Endodermal cell (in vitro differentiated cells): ENCODE results near the gene LYZL2. TPM values are rescaled to one million over a fixed set of nuclear protein-coding genes. Genes with fewer than 3 reads are reported as not detected.
A peak's percentile ranks its signal among the peaks of the same experiment; 100 is the strongest.
"Not testable (repeated sequence)": the region's sequence is repeated elsewhere in the genome, so short reads cannot be mapped to it uniquely, and the experiment has no call there.

Source experiments
- DNase-seq: peaks from one replicate; pipeline ENCODE4 v3.0.0-alpha.2; 2017
- H3K27ac ChIP-seq: 2 replicates; pipeline ENCODE4 v1.5.1; 2013; ENCODE audit warnings: mild to moderate bottlenecking, low read depth, low read length, moderate library complexity
- H3K27me3 ChIP-seq: 2 replicates; pipeline ENCODE4 v1.6.1; 2013; ENCODE audit warnings: mild to moderate bottlenecking, low read length, moderate library complexity; ENCODE audit not compliant: insufficient read depth, control insufficient read depth, poor library complexity, severe bottlenecking
- H3K36me3 ChIP-seq: 2 replicates; pipeline ENCODE4 v1.7.0; 2013; ENCODE audit warnings: mild to moderate bottlenecking, low read length, moderate library complexity; ENCODE audit not compliant: control insufficient read depth, insufficient read depth
- H3K4me1 ChIP-seq: one replicate; pipeline ENCODE4 v1.7.0; 2013; ENCODE audit warnings: low read length; ENCODE audit not compliant: control insufficient read depth, insufficient read depth
- H3K4me3 ChIP-seq: 2 replicates; pipeline ENCODE4 v1.5.1; 2013; ENCODE audit warnings: mild to moderate bottlenecking, low read length, moderate library complexity
- H3K9ac ChIP-seq: 2 replicates; pipeline ENCODE4 v1.6.1; 2013; ENCODE audit warnings: mild to moderate bottlenecking, low read length, moderate library complexity; ENCODE audit not compliant: poor library complexity, severe bottlenecking; ENCODE audit errors: extremely low read depth
- H3K9me3 ChIP-seq: 2 replicates; pipeline ENCODE4 v1.6.1; 2013; ENCODE audit warnings: mild to moderate bottlenecking, low read length, moderate library complexity; ENCODE audit not compliant: control insufficient read depth
- H3K27ac Mint-ChIP-seq: 2 replicates; pipeline ENCODE4 v1.8.0; 2020; ENCODE audit warnings: mixed read lengths
- H3K27me3 Mint-ChIP-seq: 2 replicates; pipeline ENCODE4 v1.8.0; 2021; ENCODE audit warnings: mild to moderate bottlenecking, mixed read lengths; ENCODE audit not compliant: insufficient read depth
- H3K36me3 Mint-ChIP-seq: 2 replicates; pipeline ENCODE4 v1.8.0; 2020; ENCODE audit warnings: low read depth, mixed read lengths
- H3K4me1 Mint-ChIP-seq: 2 replicates; pipeline ENCODE4 v1.8.0; 2020; ENCODE audit warnings: mixed read lengths
- H3K4me3 Mint-ChIP-seq: 2 replicates; pipeline ENCODE4 v1.8.0; 2020; ENCODE audit warnings: mild to moderate bottlenecking, moderate library complexity, mixed read lengths
- H3K9me3 Mint-ChIP-seq: 2 replicates; pipeline ENCODE4 v1.8.0; 2020; ENCODE audit warnings: mild to moderate bottlenecking, mixed read lengths
- CTCF ChIP-seq: fragments of 200-600 bp; sonication (generic); conservative IDR thresholded peaks from 2 replicates; pipeline ENCODE4 v1.5.0; 2021; ENCODE audit warnings: antibody characterized with exemption, mild to moderate bottlenecking
- WGBS, 2 experiments: methylation state at CpG; one replicate each; pipeline versions ENCODE4 v1.1.5 to v1.1.7; 2013; ENCODE audit warnings: missing lambda C conversion rate in 2 of 2, mixed read lengths in 1 of 2; ENCODE audit not compliant: insufficient coverage in 1 of 2, insufficient read length in 1 of 2; 5-methylcytosine and 5-hydroxymethylcytosine counted together
- total RNA-seq, 2 donors: library from RNA; stranded (reverse); fragmentation: NEBNext Ultra II Directional in 1 of 2; extraction: Animal tissue kit (Norgen Biotek cat#: 25700) in 1 of 2; gene quantifications; 2 replicates in 1 of 2; 3 replicates in 1 of 2; pipeline ENCODE4 v1.2.1, GENCODE V29; 2021

The LYZL2 gene
- total RNA-seq, 2 donors from 2014 or later, result not detected

GRCh38 chr10:30674796-30675195 is 45.2 kb upstream of the LYZL2 start:
- Histone ChIP-seq H3K36me3 (no peaks in the 10 kb centered on the region), H3K9me3 (no peaks in the 10 kb centered on the region), H3K27me3 (no peaks in the 10 kb centered on the region), H3K4me3 (no peak overlapping the region), H3K9ac (no peak overlapping the region), H3K4me1 (no peaks in the 10 kb centered on the region), H3K27ac (no peak overlapping the region)
- Mint-ChIP-seq H3K36me3 (no peaks in the 10 kb centered on the region), H3K9me3 (peaks cover 2% of the 10 kb centered on the region), H3K4me1 (peaks cover 12% of the 10 kb centered on the region), H3K27ac (no peak overlapping the region), H3K27me3 (no peaks in the 10 kb centered on the region), H3K4me3 (no peak overlapping the region)
- no peak for TF ChIP-seq CTCF
- DNase-seq, result no peak
- 91% methylated on average over 5 to 6 of the region's 6 CpGs for WGBS, 2 experiments

GRCh38 chr10:30673262-30673661 is 43.7 kb upstream of the LYZL2 start:
- H3K4me1 Mint-ChIP-seq, result peaks cover 19% of the 10 kb centered on the region
- not testable (repeated sequence) for H3K36me3 ChIP-seq, H3K27ac Mint-ChIP-seq, H3K4me3 ChIP-seq, H3K9ac ChIP-seq, H3K9me3 Mint-ChIP-seq, H3K36me3 Mint-ChIP-seq, H3K27me3 Mint-ChIP-seq, H3K27ac ChIP-seq, H3K4me1 ChIP-seq, H3K4me3 Mint-ChIP-seq, DNase-seq, H3K9me3 ChIP-seq, H3K27me3 ChIP-seq
- WGBS, 2 experiments, result 93% methylated on average over 3 of the region's 13 CpGs; no CpG with 5 or more reads in 1 of the 2 experiments

- not testable (repeated sequence) for H3K4me1 ChIP-seq, H3K4me3 ChIP-seq, H3K36me3 Mint-ChIP-seq, H3K4me3 Mint-ChIP-seq, H3K27me3 ChIP-seq, H3K27ac Mint-ChIP-seq, H3K9ac ChIP-seq, H3K9me3 Mint-ChIP-seq, H3K36me3 ChIP-seq, H3K9me3 ChIP-seq, DNase-seq, H3K27ac ChIP-seq, H3K27me3 Mint-ChIP-seq
- peaks cover 19% of the 10 kb centered on the region for H3K4me1 Mint-ChIP-seq
- WGBS, 2 experiments, result 93% methylated on average over 4 of the region's 4 CpGs; no CpG with 5 or more reads in 1 of the 2 experiments
These were observed 42.8 kb upstream of the LYZL2 start for GRCh38 chr10:30672338-30672737.

- WGBS, 2 experiments, result 12 to 38% methylated on average over 5 to 11 of the region's 11 CpGs
- Mint-ChIP-seq H3K27ac (no peak overlapping the region), H3K4me3 (no peak overlapping the region), H3K27me3 (no peaks in the 10 kb centered on the region), H3K4me1 (peaks cover 19% of the 10 kb centered on the region), H3K9me3 (no peaks in the 10 kb centered on the region), H3K36me3 (no peaks in the 10 kb centered on the region)
- no peaks in the 10 kb centered on the region for H3K4me1 ChIP-seq
- DNase-seq, result peak; percentile 78
- H3K27me3 ChIP-seq, result no peaks in the 10 kb centered on the region
- H3K9ac ChIP-seq, result no peak overlapping the region
- no peaks in the 10 kb centered on the region for H3K36me3 ChIP-seq
- H3K4me3 ChIP-seq, result no peak overlapping the region
- H3K9me3 ChIP-seq, result no peaks in the 10 kb centered on the region
- no peak overlapping the region for H3K27ac ChIP-seq
- TF ChIP-seq CTCF, result peak; percentile 81
These were observed 41.6 kb upstream of the LYZL2 start for GRCh38 chr10:30671026-30671616.

- WGBS, 2 experiments, result 93 to 100% methylated on average over 2 to 11 of the region's 11 CpGs
- H3K36me3 ChIP-seq, H3K27ac ChIP-seq, H3K36me3 Mint-ChIP-seq, H3K4me3 ChIP-seq, H3K9ac ChIP-seq, H3K9me3 ChIP-seq, H3K9me3 Mint-ChIP-seq, H3K4me1 ChIP-seq, H3K27me3 ChIP-seq, DNase-seq, H3K27me3 Mint-ChIP-seq, H3K27ac Mint-ChIP-seq, H3K4me3 Mint-ChIP-seq: not testable (repeated sequence)
- peaks cover 17% of the 10 kb centered on the region for H3K4me1 Mint-ChIP-seq
These were observed 38.4 kb upstream of the LYZL2 start for GRCh38 chr10:30667982-30668381.

- WGBS, 2 experiments, result 79% methylated on average over 1 of the region's 7 CpGs; no CpG with 5 or more reads in 1 of the 2 experiments
- not testable (repeated sequence) for H3K9me3 ChIP-seq, H3K27ac ChIP-seq, H3K4me1 ChIP-seq, H3K4me3 ChIP-seq, H3K9me3 Mint-ChIP-seq, H3K4me3 Mint-ChIP-seq, H3K36me3 ChIP-seq, H3K4me1 Mint-ChIP-seq, DNase-seq, H3K27me3 Mint-ChIP-seq, H3K27me3 ChIP-seq, H3K27ac Mint-ChIP-seq, H3K36me3 Mint-ChIP-seq, H3K9ac ChIP-seq
These were observed 33.9 kb upstream of the LYZL2 start for GRCh38 chr10:30663403-30663802.
